ENCODE measurements around the gene MAPK14. TPM values are rescaled to one million over a fixed set of nuclear protein-coding genes. Genes with fewer than 3 reads are reported as not detected.

Gene MAPK14
- total and polyA plus RNA-seq, 2 experiments from 2014 or later = 26.8 to 45.0 TPM

GRCh38 chr6:36155662-36156061 lies 128.1 kb downstream of the MAPK14 start:
- TF ChIP-seq EZH2phosphoT487 (IDR thresholded peaks at IDR 0.05; ENCODE audit: insufficient read depth, low read depth) (no peak), EZH2 (IDR thresholded peaks at IDR 0.05; ENCODE audit: insufficient read depth, poor library complexity, severe bottlenecking) (no peak)
- Histone ChIP-seq H3K4me1 (ENCODE audit: insufficient read depth) (no peaks in the 10 kb centered on the region), H3K9me3 (ENCODE audit: low read depth) (no peaks in the 10 kb centered on the region), H3K27ac (no peak overlapping the region), H2AFZ (no peak overlapping the region), H3K79me2 (ENCODE audit: insufficient read depth) (no peaks in the 10 kb centered on the region), H3K4me3 (no peak overlapping the region), H3F3A (ENCODE audit: insufficient read depth) (no peaks in the 10 kb centered on the region), H4K20me1 (ENCODE audit: insufficient read depth) (no peaks in the 10 kb centered on the region), H3K9me2 (ENCODE audit: insufficient read depth) (no peaks in the 10 kb centered on the region), H3K4me2 (ENCODE audit: unreplicated experiment) (no peak overlapping the region), H3K36me3 (ENCODE audit: low read depth) (no peaks in the 10 kb centered on the region), H3K27me3 (replicated peaks; ENCODE audit: insufficient read depth) (no peaks in the 10 kb centered on the region), H3K9ac (no peak overlapping the region)
- no peak for DNase-seq
- in situ Hi-C loops (cut with MboI) = no loop called here
- 77 to 88% methylated on average over 2 of the region's 2 CpGs for WGBS, 2 experiments (ENCODE audit: low coverage in 1 of 2, low lambda C conversion rate in 2 of 2, missing lambda C conversion rate in 2 of 2)

GRCh38 chr6:36160147-36160760 lies 132.6 kb downstream of the MAPK14 start:
- no peak overlapping the region for H3K9ac ChIP-seq
- no peak overlapping the region for H3K4me3 ChIP-seq
- 76 to 78% methylated on average over 4 of the region's 4 CpGs for WGBS, 2 experiments (ENCODE audit: low coverage in 1 of 2, low lambda C conversion rate in 2 of 2, missing lambda C conversion rate in 2 of 2)
- H4K20me1 ChIP-seq (ENCODE audit: insufficient read depth) = no peaks in the 10 kb centered on the region
- no peaks in the 10 kb centered on the region for H3K36me3 ChIP-seq (ENCODE audit: low read depth)
- H3F3A ChIP-seq (ENCODE audit: insufficient read depth) = no peaks in the 10 kb centered on the region
- no peaks in the 10 kb centered on the region for H3K27me3 ChIP-seq (replicated peaks; ENCODE audit: insufficient read depth)
- no peaks in the 10 kb centered on the region for H3K79me2 ChIP-seq (ENCODE audit: insufficient read depth)
- TF ChIP-seq EZH2 (IDR thresholded peaks at IDR 0.05; ENCODE audit: insufficient read depth, poor library complexity, severe bottlenecking) (no peak), EZH2phosphoT487 (IDR thresholded peaks at IDR 0.05; ENCODE audit: insufficient read depth, low read depth) (no peak)
- no peak overlapping the region for H3K4me2 ChIP-seq (ENCODE audit: unreplicated experiment)
- H3K9me3 ChIP-seq (ENCODE audit: low read depth) = no peaks in the 10 kb centered on the region
- peak; percentile 19 for DNase-seq
- H2AFZ ChIP-seq = no peak overlapping the region
- no peaks in the 10 kb centered on the region for H3K9me2 ChIP-seq (ENCODE audit: insufficient read depth)
- H3K27ac ChIP-seq = no peak overlapping the region
- in situ Hi-C loops (cut with MboI) = no loop called here
- no peaks in the 10 kb centered on the region for H3K4me1 ChIP-seq (ENCODE audit: insufficient read depth)

Other genes starting within 250 kb of the MAPK14 start
- not detected in 2 replicates for gene CLPSL1, start 246.8 kb upstream of the MAPK14 start, total RNA-seq (2014; rRNA removed; shearing (Covaris generic))
- not detected in 2 replicates for gene CLPSL1, start 246.8 kb upstream of the MAPK14 start, polyA plus RNA-seq (2016; fragmentation: Nextera tagmentation; extraction: Ambion mirVana)
- not detected in 2 replicates for gene CLPS, start 230.5 kb upstream of the MAPK14 start, total RNA-seq (2014; rRNA removed; shearing (Covaris generic))
- not detected in 2 replicates for gene CLPS, start 230.5 kb upstream of the MAPK14 start, polyA plus RNA-seq (2016; fragmentation: Nextera tagmentation; extraction: Ambion mirVana)
- gene LHFPL5, start 222.5 kb upstream of the MAPK14 start, total RNA-seq (2014; rRNA removed; shearing (Covaris generic)) = not detected in 2 replicates
- gene LHFPL5, start 222.5 kb upstream of the MAPK14 start, polyA plus RNA-seq (2016; fragmentation: Nextera tagmentation; extraction: Ambion mirVana) = not detected in 2 replicates
- 19.0 and 28.9 TPM in 2 replicates for gene SRPK1, start 106.7 kb upstream of the MAPK14 start, total RNA-seq (2014; rRNA removed; shearing (Covaris generic))
- gene SRPK1, start 106.7 kb upstream of the MAPK14 start, polyA plus RNA-seq (2016; fragmentation: Nextera tagmentation; extraction: Ambion mirVana) = 36.0 and 44.4 TPM in 2 replicates
- gene SLC26A8, start 3.2 kb upstream of the MAPK14 start, total RNA-seq (2014; rRNA removed; shearing (Covaris generic)) = not detected in 2 replicates
- gene SLC26A8, start 3.2 kb upstream of the MAPK14 start, polyA plus RNA-seq (2016; fragmentation: Nextera tagmentation; extraction: Ambion mirVana) = not detected in 2 replicates
- gene MAPK13, start 102.7 kb downstream of the MAPK14 start, total RNA-seq (2014; rRNA removed; shearing (Covaris generic)) = 3.0 and 6.6 TPM in 2 replicates
- 2.9 and 3.2 TPM in 2 replicates for gene MAPK13, start 102.7 kb downstream of the MAPK14 start, polyA plus RNA-seq (2016; fragmentation: Nextera tagmentation; extraction: Ambion mirVana)
- 7.9 and 11.3 TPM in 2 replicates for gene BRPF3, start 168.9 kb downstream of the MAPK14 start, total RNA-seq (2014; rRNA removed; shearing (Covaris generic))
- 5.8 and 6.3 TPM in 2 replicates for gene BRPF3, start 168.9 kb downstream of the MAPK14 start, polyA plus RNA-seq (2016; fragmentation: Nextera tagmentation; extraction: Ambion mirVana)
- not detected in 2 replicates for gene PNPLA1, start 242.3 kb downstream of the MAPK14 start, total RNA-seq (2014; rRNA removed; shearing (Covaris generic))
- not detected in 2 replicates for gene PNPLA1, start 242.3 kb downstream of the MAPK14 start, polyA plus RNA-seq (2016; fragmentation: Nextera tagmentation; extraction: Ambion mirVana)

All from GM23248 (cell line).